Colon (tissue), 2 donors: Measurements from ENCODE around the gene NUDT2.
A peak's percentile ranks its signal among the peaks of the same experiment; 100 is the strongest.

Source experiments
- FAIRE-seq: peaks from 2 replicates; lab custom pipeline; 2012; peaks lifted over from hg19 to GRCh38; lab: Jason Lieb, UNC
- donor health status: control.
- donor health status: control.

Gene NUDT2

GRCh38 chr9:34370970-34371880, 41.9 kb downstream of the NUDT2 start:
- FAIRE-seq, result no peak

- FAIRE-seq, result no peak
Observed at GRCh38 chr9:34371886-34372466, 42.6 kb downstream of the NUDT2 start.

DNA sequence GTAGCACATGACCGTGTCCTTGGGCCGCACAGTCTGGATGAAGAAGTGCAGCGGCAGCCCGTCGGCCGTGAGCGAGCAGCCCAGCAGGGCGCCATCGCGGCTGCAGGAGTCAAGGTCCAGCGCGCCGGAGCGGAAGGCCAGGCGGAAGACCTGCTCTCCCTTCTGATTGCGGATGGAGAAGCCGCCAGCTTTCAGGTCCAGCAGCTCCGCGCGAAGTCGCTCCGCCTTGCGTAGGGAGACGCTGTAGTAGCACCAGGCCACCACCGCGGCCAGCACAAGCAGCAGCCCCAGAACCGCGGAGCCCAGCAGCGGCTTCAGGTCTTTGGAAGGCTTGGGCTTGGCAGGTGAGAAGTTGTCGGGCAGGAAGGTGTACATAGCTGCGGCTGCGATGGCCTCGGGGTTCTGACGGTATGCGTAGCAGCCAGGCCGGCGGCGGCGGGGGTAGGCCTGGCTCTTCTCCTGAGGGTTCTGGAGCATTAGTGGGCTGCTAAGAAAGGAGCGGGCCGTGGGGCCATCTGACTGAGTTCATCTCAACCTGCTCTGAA, 43.2 kb downstream of the NUDT2 start:
- FAIRE-seq, result no peak

- no peak for FAIRE-seq
Observed at GRCh38 chr9:34373749-34374148, 44.4 kb downstream of the NUDT2 start.

DNA sequence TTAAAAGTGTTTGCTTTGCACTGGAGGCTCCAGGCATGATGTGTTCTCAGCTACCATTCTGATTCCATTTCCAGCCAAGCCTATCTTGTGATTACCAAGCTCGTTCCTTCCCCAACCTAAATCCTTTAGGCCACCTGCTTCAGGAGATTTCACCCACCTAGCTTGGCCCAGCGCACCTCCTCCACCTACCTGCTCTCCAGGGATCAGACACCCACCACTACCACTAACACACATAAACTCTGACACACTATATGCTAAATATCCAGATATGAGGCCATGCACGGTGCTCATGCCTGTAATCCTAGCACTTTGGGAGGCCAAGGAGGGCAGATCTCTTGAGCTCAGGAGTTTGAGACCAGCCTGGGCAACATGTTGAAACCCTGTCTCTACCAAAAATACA, 45.0 kb downstream of the NUDT2 start:
- FAIRE-seq, result no peak

- no peak for FAIRE-seq
Observed at GRCh38 chr9:34374905-34375552, 45.7 kb downstream of the NUDT2 start.

DNA sequence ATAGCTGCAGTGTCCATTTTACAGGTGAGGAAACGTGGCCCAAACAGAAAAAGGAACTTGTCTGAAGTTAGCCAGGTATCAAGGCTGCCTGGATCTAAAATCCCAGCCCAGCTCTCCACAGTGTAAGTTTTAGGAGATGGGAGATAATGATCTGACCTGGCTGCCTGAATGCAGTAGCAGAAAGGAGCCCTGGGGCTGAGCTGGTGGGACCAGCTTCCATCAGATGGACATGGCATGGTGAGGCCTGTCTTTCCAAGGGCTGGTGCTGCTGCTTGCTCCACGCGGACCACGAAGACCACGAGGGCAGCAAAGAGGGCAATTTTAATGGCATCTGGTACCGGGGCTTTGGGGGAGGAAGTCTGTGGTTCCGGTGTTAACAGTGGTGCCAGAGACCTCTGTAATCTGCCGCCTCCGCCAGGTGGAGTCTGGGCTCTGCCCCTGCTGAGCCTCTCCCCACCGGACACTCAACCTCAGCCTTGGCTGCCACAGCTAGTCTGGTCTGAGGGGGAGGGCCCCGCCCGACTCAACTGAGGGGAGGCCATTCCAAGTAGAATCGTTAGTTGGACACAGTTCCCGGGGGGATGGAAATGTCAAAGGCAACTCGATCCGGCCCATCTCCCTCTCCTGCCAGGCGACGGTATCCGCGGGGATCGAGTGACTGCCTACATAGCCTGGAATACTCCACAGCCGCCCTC, 46.7 kb downstream of the NUDT2 start:
- FAIRE-seq, result no peak

- FAIRE-seq, result peak; percentile 76
Observed at GRCh38 chr9:34376596-34377403, 47.4 kb downstream of the NUDT2 start, which contains the start of gene MYORG. Gene MYORG (minus strand): TSS chr9:34376898. CDS start chr9:34372943, 3,955 bp downstream.

DNA sequence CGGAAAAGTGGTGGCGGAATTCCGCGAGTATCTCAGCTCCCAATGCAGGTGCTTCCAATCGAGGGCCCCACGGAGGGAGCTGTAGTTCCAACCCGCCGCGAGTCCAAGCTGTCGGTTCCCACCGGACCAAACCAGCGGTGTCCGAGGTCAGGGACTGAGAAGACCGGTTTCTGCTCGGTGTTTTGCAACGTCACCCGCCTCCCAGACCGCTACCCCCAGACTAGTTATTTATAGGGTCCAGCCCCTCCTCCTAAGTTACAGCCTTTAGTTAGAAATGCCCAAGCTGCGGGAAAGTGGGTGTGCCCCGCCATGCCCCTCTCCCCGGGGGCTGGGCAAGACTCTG, 48.0 kb downstream of the NUDT2 start:
- FAIRE-seq, result no peak

GRCh38 chr9:34378376-34379060, 49.1 kb downstream of the NUDT2 start:
- no peak for FAIRE-seq

- no peak for FAIRE-seq
Observed at GRCh38 chr9:34379334-34380033, 50.1 kb downstream of the NUDT2 start.

- FAIRE-seq, result no peak
Observed at GRCh38 chr9:34380034-34380510, 50.7 kb downstream of the NUDT2 start.

- no peak for FAIRE-seq
Observed at GRCh38 chr9:34380511-34381315, 51.3 kb downstream of the NUDT2 start.

DNA sequence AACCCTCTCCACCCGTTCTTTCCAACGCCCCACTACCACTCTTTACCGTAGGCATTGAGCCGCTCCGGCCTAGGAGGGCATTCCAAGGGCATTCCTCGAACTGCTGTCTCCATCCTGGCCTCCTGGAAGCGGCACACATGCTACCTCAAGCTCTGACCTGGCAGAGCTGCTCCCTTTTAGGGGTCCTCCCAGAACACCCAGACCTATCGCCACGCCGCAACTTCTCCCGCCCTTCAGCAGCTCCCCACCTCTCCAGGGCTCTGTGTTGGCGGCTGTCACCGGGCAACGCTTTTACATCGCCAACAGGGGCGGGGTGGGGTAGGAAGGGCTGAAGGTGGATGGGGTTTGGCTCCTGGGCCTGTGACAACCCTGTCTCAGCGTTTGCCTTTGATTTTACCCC, 52.0 kb downstream of the NUDT2 start:
- no peak for FAIRE-seq

DNA sequence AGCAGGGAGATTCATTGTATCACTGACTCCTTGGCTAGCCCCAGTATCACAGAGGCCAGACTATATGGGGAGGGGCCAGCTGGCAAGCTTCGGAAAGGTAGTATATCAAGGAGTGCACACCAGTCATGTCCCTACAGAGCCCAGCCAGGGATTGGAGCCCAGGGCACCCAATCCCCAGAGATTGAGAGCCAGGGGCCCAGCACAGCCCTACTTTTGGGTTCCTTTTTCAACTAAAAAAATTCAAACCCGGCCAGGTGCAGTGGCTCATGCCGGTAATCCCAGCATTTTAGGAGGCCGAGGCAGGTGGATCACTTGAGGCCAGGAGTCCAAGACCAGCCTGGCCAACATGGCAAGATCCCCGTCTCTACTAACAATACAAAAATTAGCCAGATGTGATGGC, 52.7 kb downstream of the NUDT2 start:
- FAIRE-seq, result no peak

- no peak for FAIRE-seq
Observed at GRCh38 chr9:34382879-34383278, 53.5 kb downstream of the NUDT2 start.

DNA sequence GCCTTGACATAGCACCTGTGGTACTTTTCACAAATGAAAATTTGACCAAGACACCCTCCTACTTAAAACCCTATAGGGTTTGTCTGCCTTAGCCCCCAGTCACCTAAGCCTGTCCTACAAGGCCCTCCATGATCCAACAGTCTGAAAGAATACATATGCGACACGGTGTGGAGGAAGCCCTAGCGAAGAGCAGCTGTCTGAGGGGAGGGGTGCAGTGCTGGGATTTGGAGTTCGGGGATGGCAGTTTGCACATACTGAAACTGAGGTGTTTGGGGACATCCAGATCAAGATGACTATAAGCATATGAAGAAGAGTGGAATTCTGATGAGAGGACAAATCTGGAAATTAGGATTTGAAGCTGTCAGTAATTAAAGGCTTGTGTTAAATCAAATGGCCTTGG, 54.5 kb downstream of the NUDT2 start:
- FAIRE-seq, result no peak

DNA sequence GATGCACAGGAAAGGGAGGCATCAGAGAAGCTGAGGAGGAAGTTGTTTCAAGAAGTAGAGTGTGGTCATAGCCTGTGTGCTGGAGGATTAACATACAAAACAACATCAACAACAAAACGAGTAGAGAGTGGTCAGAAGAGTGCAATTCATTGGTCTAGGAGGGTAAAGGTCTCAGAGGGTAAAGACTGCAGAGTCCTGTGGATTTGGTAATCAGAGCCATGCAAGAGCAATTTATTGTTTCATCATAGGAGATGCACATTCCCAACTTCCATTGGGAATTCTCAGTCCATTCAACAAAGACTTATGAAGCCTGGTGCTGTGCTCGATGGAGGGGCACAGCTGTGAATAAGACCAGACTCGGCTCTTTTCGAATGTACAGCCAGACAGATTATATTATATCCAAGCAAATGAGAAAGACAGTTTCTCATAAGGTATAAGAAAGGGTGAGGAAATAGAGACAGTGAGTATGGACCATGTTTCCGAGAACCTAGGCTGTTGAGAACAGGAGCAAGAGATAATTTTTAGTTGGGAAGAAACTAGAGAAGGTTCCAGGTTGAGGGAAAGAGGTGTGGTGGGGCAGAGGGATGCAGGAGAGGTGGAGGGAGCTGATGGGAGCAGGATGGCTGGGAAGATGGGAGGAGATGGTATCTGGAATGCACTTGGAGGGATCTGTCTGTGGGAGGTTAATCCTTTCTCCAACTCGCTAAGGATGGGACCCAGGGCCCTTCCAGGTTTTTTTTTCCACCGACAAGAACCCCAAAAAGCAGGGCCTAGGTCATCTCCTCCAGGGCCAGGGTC, 55.2 kb downstream of the NUDT2 start:
- no peak for FAIRE-seq
